Measurements from ENCODE around the gene ASAP2.

Gene ASAP2

GRCh38 chr2:9359463-9359862, 152.9 kb downstream of the ASAP2 start:
- no peak for DNase-seq

DNA sequence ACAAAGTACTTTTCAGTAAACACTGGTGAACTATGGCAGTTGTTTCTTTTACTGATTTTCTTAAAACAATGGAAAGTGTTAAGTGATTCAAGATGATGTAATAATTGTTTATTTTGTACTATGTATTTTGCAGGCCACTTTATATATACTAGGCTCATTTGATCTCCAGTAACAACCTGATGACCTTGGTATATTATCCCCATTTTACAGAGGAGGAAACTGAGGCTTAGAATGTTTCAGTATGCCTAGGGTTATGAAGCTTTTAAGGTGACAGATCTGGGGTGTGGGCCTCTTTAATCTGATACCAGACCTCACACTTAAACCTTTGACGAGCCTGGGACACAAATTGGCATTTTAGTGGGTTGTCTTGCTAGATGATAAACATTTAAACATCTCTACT, 153.5 kb downstream of the ASAP2 start:
- DNase-seq: no peak

GRCh38 chr2:9360701-9361100, 154.1 kb downstream of the ASAP2 start:
- DNase-seq: no peak

DNA sequence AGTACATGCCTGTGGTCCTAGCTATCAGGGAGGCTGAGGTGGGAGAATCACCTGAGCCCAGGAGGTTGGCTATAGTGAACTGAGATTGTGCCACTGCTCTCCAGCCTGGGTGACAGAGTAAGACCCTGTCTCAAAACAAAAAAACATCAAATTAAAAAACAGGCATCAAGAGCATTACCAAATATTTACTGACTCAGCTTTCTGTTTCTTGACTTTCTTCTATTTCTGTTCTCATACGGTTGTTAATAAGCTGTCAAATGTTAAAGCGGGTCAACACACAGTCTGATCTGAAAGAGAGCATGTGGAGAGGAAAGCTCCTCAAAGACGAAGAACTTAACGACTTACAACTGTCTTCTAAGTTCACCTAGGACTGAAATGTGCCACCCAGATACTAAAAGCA, 157.8 kb downstream of the ASAP2 start:
- DNase-seq: no peak

GRCh38 chr2:9364791-9365497, 158.3 kb downstream of the ASAP2 start:
- no peak for DNase-seq

DNA sequence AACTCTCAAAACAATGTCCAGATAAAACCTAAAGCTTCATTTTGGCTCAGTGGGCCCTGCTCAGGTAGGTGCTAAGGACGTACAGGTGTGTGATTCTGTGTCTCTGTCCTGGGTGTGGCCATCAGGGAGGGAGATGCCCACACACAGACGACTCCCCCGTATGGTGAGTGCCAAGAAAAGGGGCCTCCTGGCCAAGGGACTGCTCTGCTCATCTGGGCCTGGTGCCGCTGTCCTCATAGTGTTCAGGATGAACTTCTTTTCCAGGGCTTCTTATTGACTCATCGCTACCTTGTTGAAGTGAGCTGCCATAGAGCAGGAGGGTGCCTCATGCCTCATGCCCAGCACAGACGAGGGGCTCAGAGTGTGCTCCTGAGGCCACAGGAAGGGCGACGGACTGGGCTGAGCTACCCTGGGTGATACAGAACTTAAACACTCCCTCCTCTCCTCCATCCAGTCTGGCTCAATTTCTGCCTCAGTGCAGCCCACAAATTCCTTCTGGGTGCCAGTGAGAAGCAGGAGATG, 158.9 kb downstream of the ASAP2 start:
- DNase-seq: no peak

DNA sequence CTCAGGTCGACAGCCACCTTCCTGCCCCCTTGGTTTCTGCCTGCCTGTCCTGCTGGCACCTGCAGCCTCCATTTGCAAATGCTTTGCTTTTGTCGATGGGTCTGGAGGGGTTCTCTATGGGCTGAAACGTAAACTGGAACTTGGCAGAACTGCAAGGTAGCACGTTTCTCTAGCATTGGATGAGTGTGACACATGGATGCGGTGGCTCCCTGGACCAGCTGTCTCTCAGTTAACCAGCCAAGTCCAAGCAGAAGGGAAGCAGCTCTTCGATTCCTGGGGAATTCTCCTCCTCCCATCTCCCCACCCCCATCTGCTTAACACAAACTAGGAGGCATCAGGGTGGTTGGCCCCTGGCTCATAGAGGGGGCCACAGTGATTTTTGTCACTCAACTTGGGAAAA, 159.4 kb downstream of the ASAP2 start:
- no peak for DNase-seq

GRCh38 chr2:9370746-9371145, 164.1 kb downstream of the ASAP2 start:
- DNase-seq: no peak

GRCh38 chr2:9373047-9373446, 166.4 kb downstream of the ASAP2 start:
- no peak for DNase-seq

DNA sequence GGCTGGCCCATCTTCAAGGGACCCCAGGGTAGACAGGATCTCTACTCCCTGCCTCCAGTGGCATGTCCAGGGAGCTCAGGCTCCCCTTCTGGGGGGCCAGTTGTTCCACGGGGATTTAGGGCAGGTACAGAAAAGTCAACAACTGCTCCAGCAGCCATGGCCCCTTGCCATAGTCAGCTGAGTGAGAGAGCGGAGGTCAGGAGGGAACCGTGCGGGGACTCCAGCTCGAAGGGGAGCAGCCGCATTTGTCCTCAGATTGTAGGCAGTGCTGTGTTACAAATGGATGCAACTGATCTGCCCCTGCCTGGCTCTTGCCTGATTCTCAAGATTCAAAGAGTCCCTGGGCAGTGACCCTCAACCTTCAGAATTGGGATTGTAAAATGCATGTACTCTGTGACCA, 166.9 kb downstream of the ASAP2 start:
- DNase-seq: no peak

DNA sequence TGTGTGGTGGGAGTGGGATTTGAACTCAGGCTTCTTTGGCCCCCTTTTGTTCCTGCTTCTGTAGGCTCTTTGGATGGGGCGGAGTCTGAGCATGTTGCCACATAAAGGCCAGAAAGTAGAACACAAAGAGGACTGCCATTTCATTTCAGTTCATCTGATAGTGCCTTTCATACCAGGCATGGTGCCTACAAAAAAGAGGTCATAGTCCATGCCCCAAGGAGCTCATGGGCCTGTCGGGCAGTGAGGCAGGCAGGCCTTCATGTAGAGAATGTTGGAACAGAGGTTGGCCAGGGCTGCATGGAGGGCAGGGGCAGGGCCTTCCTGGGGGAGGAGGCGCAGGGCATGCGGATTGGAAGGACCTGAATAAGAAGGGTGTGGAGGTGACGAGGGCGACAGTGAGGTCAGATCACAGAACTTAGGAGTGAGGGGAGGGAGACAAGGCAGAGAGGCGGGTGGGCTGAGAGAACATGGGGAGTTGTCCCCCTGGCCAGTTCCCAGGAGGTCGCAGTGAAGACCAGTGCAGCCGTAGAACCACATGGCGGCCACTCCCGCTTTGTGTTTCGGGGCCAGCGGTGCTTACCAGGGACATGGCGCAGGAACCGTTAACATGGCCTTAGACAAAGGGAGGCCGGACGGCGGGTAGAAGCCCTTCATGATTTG, 167.6 kb downstream of the ASAP2 start:
- DNase-seq: no peak

GRCh38 chr2:9375857-9376428, 169.3 kb downstream of the ASAP2 start:
- DNase-seq: no peak

DNA sequence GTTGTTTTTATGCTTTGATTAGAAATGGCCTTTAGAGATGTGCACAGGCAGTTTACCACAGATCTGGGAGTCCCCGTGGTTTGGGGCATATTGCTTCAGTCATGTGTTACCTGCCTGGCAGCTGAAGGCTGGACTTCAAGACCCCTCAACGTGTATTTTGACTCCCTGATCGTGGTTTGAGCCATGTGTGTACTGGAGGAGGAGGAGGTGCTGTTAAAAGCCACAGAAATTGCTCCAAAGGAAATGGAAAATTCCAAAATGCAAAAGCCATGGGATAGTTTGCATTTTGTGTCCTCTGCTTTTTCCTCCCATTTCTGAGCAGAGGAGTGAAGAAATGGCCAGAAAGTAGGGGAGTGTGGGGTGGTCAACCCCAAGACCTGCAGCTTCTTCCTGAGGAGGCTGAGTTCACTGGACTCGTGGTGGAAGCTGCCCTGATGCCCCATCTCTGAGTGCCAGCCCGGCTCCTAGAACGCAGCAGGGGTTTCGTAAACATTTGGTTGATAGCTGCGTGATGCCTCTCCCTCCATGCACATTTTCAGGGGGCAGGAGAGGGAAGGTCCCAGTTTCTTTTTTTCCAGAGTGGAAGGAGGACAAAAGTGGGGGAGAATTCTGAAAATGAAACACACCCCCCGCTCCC, 171.0 kb downstream of the ASAP2 start:
- no peak for DNase-seq

DNA sequence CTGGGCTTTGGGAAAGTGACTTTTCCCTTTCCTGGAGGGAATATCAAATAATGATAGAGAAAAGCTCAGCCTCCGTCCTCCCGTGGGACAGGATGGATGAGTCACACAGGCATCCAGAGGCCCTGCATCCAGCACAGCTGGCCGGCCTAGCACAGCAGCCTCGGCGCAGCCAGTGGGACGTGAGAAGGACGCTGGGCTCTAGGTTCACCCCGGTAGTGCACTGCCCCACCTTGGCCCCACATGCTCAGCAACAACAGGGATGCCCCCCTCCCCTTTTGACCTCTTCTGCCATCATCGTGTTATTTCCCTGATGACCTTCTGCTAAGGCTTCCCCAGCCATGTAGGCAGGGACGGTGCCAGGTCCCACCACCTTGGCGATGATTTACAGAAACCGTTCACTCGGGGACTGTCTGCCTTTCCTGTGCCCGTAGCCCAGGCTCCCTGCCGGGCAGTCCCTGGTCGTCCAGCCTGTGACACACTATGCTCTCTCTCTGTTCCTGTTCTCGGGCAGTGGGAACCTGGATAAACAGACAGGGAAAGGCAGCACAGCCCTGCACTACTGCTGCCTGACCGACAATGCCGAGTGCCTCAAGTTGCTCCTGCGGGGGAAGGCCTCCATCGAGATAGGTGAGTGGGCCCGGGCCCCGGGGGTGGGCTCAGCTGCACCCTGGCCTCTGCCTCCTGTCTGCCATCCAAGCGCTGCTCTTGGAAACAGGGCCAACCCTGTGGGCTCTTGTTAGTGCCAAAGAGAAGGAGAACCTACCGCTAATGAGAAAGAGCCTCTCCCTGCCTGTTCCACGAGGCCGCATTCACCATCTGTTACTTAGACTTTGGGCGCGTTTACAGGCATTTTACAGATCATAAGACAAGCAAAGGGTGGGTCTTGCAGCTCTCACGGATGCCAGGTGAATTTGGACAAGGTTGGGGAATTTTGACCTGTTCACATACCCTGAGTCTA, 172.1 kb downstream of the ASAP2 start:
- DNase-seq: no peak

DNA sequence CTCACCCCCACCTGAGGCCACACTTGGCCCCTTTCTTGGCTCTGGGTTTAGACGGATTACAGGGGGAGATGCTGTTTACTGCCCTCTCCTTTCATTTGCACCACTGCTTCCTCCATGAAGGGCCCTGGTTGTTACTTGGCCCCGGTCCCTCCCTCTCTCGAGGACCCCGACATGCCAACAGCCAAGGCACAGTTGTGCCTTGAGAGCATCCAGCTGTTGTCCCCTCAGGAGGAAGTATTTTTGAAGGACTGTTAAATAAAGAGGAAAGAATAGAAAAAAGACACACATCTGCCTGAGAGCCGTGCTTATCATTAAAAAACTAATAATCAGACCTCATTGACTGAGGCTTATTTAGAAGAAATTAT, 172.8 kb downstream of the ASAP2 start:
- DNase-seq: no peak

DNA sequence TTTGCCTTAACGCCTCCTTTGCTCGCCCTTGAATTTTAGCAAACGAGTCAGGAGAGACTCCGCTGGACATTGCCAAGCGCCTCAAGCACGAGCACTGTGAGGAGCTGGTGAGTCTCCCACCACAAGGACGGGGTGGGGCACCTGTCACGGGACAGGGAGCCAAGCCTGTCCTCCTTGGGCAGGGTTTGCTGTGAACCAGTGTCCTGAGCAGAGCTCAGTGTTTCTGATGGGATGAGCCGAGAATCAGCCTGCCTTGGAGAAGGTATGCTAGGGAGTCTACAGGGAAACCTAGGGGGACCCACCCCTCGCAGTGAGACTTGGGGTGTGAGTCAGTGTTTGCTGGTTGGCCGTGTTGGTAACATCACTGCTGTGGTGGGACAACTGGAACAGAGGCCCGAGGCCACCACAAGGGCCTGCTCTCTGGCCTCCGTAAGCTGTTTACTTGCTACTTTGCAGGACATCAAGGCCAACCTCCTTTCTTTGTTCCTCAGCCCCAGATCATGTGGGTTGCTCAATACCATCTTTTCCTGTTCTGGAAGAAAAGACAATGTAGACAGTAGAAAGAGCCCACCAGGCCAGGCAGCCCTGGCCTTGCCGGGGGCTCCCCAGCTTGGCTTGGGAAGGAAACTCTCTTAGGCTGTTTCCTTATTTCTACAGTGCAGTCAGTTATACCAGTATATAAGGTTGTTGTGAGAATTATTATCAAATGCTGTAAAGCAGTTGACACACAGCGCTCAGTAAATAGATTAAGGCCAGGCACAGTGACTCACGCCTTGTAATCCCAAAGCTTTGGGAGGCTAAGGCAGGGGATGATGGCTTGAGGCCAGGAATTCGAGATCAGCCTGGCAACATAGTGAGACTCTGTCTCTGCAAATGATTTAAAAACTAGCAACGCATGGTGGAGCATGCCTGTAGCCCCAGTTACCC, 174.4 kb downstream of the ASAP2 start:
- no peak for DNase-seq

DNA sequence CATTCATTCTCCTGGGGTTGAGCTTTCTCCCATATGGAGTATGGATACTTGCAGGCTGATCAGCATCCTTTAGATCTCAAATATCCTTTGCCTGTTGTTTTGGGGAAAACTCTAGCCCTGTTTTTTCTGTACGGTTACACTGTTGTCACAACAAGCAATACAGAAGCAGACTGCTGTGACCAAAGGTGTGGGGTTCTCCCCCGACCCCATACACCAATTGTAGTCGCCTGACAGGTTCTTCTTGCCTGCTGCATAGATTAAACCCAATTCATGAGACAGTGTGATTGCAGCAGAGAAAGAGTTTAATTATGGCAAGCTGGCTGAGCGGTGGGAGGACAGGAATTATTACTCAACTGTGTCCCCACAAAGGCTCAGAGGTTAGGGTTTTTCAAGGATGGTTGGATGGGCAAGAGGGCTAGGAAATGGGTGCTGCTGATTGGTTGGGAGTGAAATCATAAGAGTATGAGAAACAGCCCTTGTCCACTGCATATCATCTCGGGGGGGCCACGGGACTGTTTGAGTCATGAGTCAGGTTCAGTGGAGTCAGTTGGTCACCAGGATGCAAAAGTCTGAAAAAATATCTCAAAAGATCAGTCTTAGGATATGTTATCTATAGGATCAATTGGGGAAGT, 176.1 kb downstream of the ASAP2 start:
- DNase-seq: no peak

GRCh38 chr2:9384521-9384920, 177.9 kb downstream of the ASAP2 start:
- DNase-seq: no peak

DNA sequence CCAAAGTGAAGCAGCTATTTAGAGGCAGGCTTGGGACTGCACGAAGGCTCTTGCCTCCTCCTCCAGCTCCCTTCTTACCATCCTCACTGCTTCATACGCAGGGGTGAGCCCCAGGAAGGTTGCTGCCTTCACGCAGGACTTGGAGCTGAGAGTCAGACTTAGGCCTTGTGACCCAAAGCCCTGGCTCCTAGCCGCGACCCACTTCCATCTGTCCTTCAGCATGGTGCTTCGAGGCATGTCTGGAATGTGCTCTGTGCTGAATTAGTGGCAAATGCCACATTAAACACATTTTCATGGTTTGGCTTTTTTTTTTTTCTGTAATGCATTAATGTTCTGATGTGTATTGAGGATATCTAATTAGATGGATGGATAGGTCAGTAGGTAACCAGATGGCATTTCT, 179.2 kb downstream of the ASAP2 start:
- DNase-seq: no peak

DNA sequence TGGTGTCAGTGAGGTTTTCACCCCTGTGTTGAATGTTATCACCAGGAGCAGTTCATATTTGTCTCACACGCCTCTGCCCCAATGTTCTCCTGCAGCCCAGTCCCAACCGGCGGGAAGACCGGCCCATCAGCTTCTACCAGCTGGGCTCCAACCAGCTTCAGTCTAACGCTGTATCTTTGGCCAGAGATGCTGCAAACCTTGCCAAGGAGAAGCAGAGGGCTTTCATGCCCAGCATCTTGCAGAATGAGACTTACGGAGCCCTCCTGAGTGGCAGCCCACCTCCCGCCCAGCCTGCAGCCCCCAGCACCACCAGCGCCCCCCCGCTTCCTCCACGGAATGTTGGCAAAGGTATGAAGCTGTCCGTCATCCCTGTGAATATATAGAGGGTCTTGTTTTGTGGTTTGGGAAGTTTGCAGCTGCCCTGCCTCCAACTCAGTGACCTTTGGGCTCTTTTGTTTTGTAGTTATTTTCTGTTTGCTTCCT, 181.6 kb downstream of the ASAP2 start:
- DNase-seq: no peak

Data from NCI-H1436 (cell line).